Measurements from ENCODE around the gene RPL39. TPM values are rescaled to one million over a fixed set of nuclear protein-coding genes. Genes with fewer than 3 reads are reported as not detected.

RPL39 gene
- total and polyA plus RNA-seq, 2 donors (not counting 1 experiment from before 2014, with no cell fraction given), result 2,034 to 3,799 TPM

DNA sequence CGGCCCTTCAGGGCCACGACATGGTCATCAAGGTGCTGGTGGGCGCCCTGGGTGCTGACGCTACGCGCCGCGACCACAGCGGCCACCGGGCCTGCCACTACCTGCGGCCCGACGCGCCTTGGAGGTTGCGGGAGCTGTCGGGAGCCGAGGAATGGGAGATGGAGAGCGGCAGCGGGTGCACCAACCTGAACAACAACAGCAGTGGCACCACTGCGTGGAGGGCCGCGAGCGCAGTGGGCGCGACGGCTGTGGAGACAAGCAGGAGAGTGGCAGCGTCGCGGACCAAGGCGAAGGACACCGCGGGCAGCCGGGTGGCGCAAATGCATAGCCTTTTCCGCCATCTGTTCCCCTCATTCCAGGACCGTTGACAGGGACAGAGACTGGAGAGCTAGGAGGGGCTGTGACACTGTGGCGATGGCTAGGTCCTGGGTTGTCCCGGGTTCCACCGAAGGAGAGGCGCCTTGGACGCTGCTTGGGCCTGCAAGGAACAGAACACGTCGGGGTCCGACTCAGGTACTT, 32.1 kb downstream of the RPL39 start:
- Histone ChIP-seq H3K27ac (ENCODE audit: insufficient read depth, low read length) (no peak overlapping the region), H4K20me1 (ENCODE audit: control insufficient read depth, extremely low read depth, insufficient read depth, low read length) (no peaks in the 10 kb centered on the region), H3K4me3 (replicated peaks in 1 of 4; ENCODE audit: control extremely low read depth in 1 of 4, insufficient read depth in 1 of 4, low read depth in 3 of 4, low read length in 4 of 4) (no peak overlapping the region), H3K4me1 (ENCODE audit: control insufficient read depth, extremely low read depth, insufficient read depth, low read length) (no peaks in the 10 kb centered on the region), H3K27me3 (ENCODE audit: control insufficient read depth, insufficient read depth, low read length) (no peaks in the 10 kb centered on the region), H2AFZ (ENCODE audit: low read length) (no peak overlapping the region), H3K9me3 (ENCODE audit: control insufficient read depth, insufficient read depth, low read depth, low read length) (no peaks in the 10 kb centered on the region), H3K36me3 (ENCODE audit: control insufficient read depth, insufficient read depth, low read length) (no peaks in the 10 kb centered on the region), H3K79me2 (ENCODE audit: control insufficient read depth, insufficient read depth, low read length) (no peaks in the 10 kb centered on the region), H3K4me2 (ENCODE audit: extremely low read depth, insufficient read depth, low read length) (no peak overlapping the region), H3K9ac (ENCODE audit: insufficient read depth, low read length) (no peak overlapping the region)
- DNase-seq (ENCODE audit: low read depth in 2 of 2), result no peak
- TF ChIP-seq EZH2 (IDR thresholded peaks at IDR 0.05; ENCODE audit: low read length, missing control alignments) (no peak), CTCF (conservative IDR thresholded peaks at IDR 0.05 in 1 of 2, IDR thresholded peaks at IDR 0.05 in 1 of 2; ENCODE audit: low read depth in 1 of 2, low read length in 2 of 2) (no peak)

DNA sequence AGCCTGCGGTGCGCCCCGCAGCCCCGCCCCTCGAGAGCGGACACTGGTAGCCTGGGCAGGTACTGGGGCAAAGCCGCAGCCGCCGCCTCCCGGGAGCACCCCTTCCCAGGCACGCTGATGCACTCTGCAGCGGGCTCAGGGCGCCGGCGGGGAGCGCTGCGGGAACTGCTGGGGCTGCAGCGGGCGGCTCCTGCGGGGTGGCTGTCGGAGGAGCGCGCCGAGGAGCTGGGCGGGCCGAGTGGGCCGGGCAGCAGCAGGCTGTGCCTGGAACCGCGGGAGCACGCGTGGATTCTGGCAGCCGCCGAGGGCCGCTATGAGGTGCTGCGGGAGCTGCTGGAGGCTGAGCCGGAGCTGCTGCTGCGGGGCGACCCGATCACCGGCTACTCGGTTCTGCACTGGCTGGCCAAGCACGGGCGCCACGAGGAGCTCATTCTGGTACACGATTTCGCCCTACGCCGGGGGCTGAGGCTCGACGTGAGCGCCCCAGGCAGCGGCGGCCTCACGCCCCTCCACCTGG, 32.6 kb downstream of the RPL39 start:
- no peak for DNase-seq (ENCODE audit: low read depth in 2 of 2)
- Histone ChIP-seq H3K9ac (ENCODE audit: insufficient read depth, low read length) (no peak overlapping the region), H3K27ac (ENCODE audit: insufficient read depth, low read length) (no peak overlapping the region), H3K9me3 (ENCODE audit: control insufficient read depth, insufficient read depth, low read depth, low read length) (no peaks in the 10 kb centered on the region), H3K4me1 (ENCODE audit: control insufficient read depth, extremely low read depth, insufficient read depth, low read length) (no peaks in the 10 kb centered on the region), H3K4me2 (ENCODE audit: extremely low read depth, insufficient read depth, low read length) (peak overlapping the region; percentile 44), H4K20me1 (ENCODE audit: control insufficient read depth, extremely low read depth, insufficient read depth, low read length) (no peaks in the 10 kb centered on the region), H3K4me3 (replicated peaks in 1 of 4; ENCODE audit: control extremely low read depth in 1 of 4, insufficient read depth in 1 of 4, low read depth in 3 of 4, low read length in 4 of 4) (peak overlapping the region in 3 of 4 experiments; percentile 19 to 54 (median 26)), H3K27me3 (ENCODE audit: control insufficient read depth, insufficient read depth, low read length) (no peaks in the 10 kb centered on the region), H3K36me3 (ENCODE audit: control insufficient read depth, insufficient read depth, low read length) (no peaks in the 10 kb centered on the region), H2AFZ (ENCODE audit: low read length) (no peak overlapping the region), H3K79me2 (ENCODE audit: control insufficient read depth, insufficient read depth, low read length) (no peaks in the 10 kb centered on the region)
- no peak for TF ChIP-seq CTCF (conservative IDR thresholded peaks at IDR 0.05 in 1 of 2, IDR thresholded peaks at IDR 0.05 in 1 of 2; ENCODE audit: low read depth in 1 of 2, low read length in 2 of 2)
- TF ChIP-seq EZH2 (IDR thresholded peaks at IDR 0.05; ENCODE audit: low read length, missing control alignments), result no peak

- Histone ChIP-seq H3K4me3 (replicated peaks in 1 of 4; ENCODE audit: control extremely low read depth in 1 of 4, insufficient read depth in 1 of 4, low read depth in 3 of 4, low read length in 4 of 4) (peak within 1 kb of the TSS; percentile 19 to 54 (median 27)), H3K4me2 (ENCODE audit: extremely low read depth, insufficient read depth, low read length) (peak within 1 kb of the TSS; percentile 44), H3K36me3 (ENCODE audit: control insufficient read depth, insufficient read depth, low read length) (no peaks in the 10 kb centered on the region), H3K27ac (ENCODE audit: insufficient read depth, low read length) (no peak within 1 kb of the TSS), H3K27me3 (ENCODE audit: control insufficient read depth, insufficient read depth, low read length) (no peaks in the 10 kb centered on the region), H3K4me1 (ENCODE audit: control insufficient read depth, extremely low read depth, insufficient read depth, low read length) (no peaks in the 10 kb centered on the region), H3K9ac (ENCODE audit: insufficient read depth, low read length) (no peak within 1 kb of the TSS), H4K20me1 (ENCODE audit: control insufficient read depth, extremely low read depth, insufficient read depth, low read length) (no peaks in the 10 kb centered on the region), H3K9me3 (ENCODE audit: control insufficient read depth, insufficient read depth, low read depth, low read length) (no peaks in the 10 kb centered on the region), H3K79me2 (ENCODE audit: control insufficient read depth, insufficient read depth, low read length) (no peaks in the 10 kb centered on the region), H2AFZ (ENCODE audit: low read length) (peak within 1 kb of the TSS; percentile 17)
- peak in 1 of 2 donors; percentile 21 for DNase-seq (ENCODE audit: low read depth in 2 of 2)
- TF ChIP-seq CTCF (conservative IDR thresholded peaks at IDR 0.05 in 1 of 2, IDR thresholded peaks at IDR 0.05 in 1 of 2; ENCODE audit: low read depth in 1 of 2, low read length in 2 of 2) (no peak), EZH2 (IDR thresholded peaks at IDR 0.05; ENCODE audit: low read length, missing control alignments) (no peak)
These were observed 33.3 kb downstream of the RPL39 start, which contains the start of gene SOWAHD for GRCh38 chrX:119757979-119758730. SOWAHD (plus strand) TSS chrX:119758588; CDS start chrX:119758668, 80 bp downstream.
